ENCODE data around the gene IGSF22.

Gene IGSF22

GRCh38 chr11:18761741-18762140 is 35.8 kb upstream of the IGSF22 start:
- in situ Hi-C loops (cut with MboI; ENCODE audit: low sequenced_read_pairs, unreplicated experiment): no loop called here
- TF ChIP-seq, protein P1, sequence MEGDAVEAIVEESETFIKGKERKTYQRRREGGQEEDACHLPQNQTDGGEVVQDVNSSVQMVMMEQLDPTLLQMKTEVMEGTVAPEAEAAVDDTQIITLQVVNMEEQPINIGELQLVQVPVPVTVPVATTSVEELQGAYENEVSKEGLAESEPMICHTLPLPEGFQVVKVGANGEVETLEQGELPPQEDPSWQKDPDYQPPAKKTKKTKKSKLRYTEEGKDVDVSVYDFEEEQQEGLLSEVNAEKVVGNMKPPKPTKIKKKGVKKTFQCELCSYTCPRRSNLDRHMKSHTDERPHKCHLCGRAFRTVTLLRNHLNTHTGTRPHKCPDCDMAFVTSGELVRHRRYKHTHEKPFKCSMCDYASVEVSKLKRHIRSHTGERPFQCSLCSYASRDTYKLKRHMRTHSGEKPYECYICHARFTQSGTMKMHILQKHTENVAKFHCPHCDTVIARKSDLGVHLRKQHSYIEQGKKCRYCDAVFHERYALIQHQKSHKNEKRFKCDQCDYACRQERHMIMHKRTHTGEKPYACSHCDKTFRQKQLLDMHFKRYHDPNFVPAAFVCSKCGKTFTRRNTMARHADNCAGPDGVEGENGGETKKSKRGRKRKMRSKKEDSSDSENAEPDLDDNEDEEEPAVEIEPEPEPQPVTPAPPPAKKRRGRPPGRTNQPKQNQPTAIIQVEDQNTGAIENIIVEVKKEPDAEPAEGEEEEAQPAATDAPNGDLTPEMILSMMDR (IDR thresholded peaks at IDR 0.05; ENCODE audit: borderline replicate concordance, control extremely low read depth, extremely low read depth, insufficient read depth, missing control alignments): no peak
- DNase-seq (ENCODE audit: low spot score): no peak

GRCh38 chr11:18761144-18761543 is 35.2 kb upstream of the IGSF22 start:
- TF ChIP-seq, protein P1 (IDR thresholded peaks at IDR 0.05; ENCODE audit: borderline replicate concordance, control extremely low read depth, extremely low read depth, insufficient read depth, missing control alignments): no peak
- in situ Hi-C loops (cut with MboI; ENCODE audit: low sequenced_read_pairs, unreplicated experiment): no loop called here
- DNase-seq (ENCODE audit: low spot score): no peak

DNA sequence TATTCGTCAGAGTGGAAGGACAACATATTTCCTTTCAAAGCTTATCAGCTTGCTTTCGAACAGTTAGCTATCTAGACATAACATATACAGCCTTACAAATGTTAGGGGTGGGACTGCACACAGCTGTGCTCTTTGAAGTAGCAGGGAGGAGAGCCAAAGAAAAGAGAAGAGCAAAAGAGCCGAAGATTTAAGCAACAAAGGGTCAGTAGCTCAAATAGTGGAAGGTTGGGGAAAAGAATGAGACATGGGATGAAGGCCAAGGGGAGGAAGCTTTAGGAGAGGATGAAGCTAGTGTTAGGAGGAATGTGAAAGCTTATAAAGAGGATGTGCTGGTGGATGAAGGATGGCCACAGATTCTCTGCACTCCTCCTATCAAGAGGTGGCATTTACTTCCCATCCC is 31.8 kb upstream of the IGSF22 start:
- in situ Hi-C loops (cut with MboI; ENCODE audit: low sequenced_read_pairs, unreplicated experiment): loop anchor here (10.0 kb wide), 1 partner anchor 213 kb away; no protein-coding TSS in a partner anchor
- TF ChIP-seq, protein P1 (IDR thresholded peaks at IDR 0.05; ENCODE audit: borderline replicate concordance, control extremely low read depth, extremely low read depth, insufficient read depth, missing control alignments): no peak
- no peak for DNase-seq (ENCODE audit: low spot score)

DNA sequence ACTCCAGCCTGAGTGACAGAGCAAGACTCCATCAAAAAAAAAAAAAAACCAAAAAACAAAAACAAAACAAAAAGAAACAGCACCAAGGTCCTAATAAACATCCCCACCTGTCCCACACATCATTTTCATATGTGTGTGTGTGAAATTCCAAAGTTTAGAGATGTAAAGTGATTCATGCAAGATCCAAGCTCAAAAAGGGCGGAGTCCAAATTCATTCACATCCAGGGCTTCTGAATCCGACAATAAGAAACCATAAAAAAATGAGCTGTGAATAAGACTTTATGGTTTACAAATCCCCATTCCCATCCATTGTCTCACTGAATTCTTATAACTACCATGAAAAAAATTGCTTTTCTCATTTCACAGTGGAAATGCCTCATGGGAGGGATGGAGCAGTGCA is 30.9 kb upstream of the IGSF22 start:
- TF ChIP-seq, protein P1 (IDR thresholded peaks at IDR 0.05; ENCODE audit: borderline replicate concordance, control extremely low read depth, extremely low read depth, insufficient read depth, missing control alignments): no peak
- DNase-seq (ENCODE audit: low spot score): no peak
- in situ Hi-C loops (cut with MboI; ENCODE audit: low sequenced_read_pairs, unreplicated experiment): loop anchor here (10.0 kb wide), 1 partner anchor 212 kb away; no protein-coding TSS in a partner anchor

DNA sequence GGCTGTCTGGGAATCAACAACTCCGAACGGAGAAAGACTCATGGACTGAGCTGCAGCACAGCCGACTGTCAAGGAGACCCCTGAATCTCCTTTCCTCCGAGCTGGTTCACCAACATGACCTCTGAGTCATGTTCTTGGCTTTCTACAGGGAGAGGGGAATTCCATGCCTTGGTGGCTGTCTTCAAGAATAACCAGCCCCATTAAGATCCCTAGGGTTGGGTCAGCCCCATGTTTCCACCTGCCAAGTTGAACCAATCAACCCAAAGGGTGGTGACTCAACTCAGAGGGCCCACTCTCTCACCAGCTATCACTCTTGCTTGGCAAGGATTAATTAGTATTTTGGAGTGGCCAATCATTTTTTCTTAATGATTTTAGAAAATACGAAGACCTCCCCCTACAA is 28.3 kb upstream of the IGSF22 start:
- in situ Hi-C loops (cut with MboI; ENCODE audit: low sequenced_read_pairs, unreplicated experiment): loop anchor here (10.0 kb wide), 1 partner anchor 210 kb away; no protein-coding TSS in a partner anchor
- DNase-seq (ENCODE audit: low spot score): no peak

GRCh38 chr11:18752502-18752901 is 26.5 kb upstream of the IGSF22 start:
- in situ Hi-C loops (cut with MboI; ENCODE audit: low sequenced_read_pairs, unreplicated experiment): loop anchor here (10.0 kb wide), 1 partner anchor 208 kb away; no protein-coding TSS in a partner anchor
- no peak for DNase-seq (ENCODE audit: low spot score)
- TF ChIP-seq, protein P1 (IDR thresholded peaks at IDR 0.05; ENCODE audit: borderline replicate concordance, control extremely low read depth, extremely low read depth, insufficient read depth, missing control alignments): no peak

More for the DNA sequence above, 28.3 kb upstream of the IGSF22 start:
- TF ChIP-seq, protein P1 (IDR thresholded peaks at IDR 0.05; ENCODE audit: borderline replicate concordance, control extremely low read depth, extremely low read depth, insufficient read depth, missing control alignments): no peak

All from GM13976 (cell line).